Uterus (tissue), 2 donors: ENCODE results near the gene PIK3R6.

Source experiments
- CTCF ChIP-seq, 4 experiments: fragments of 200-600 bp in 2 of 4; fragments of 450-650 bp in 2 of 4; sonication (generic) in 2 of 4; IDR thresholded peaks; one replicate each; pipeline ENCODE4 v1.5.1; 2016 to 2019; ENCODE audit warnings: antibody characterized with exemption in 4 of 4, mild to moderate bottlenecking in 2 of 4, moderate library complexity in 1 of 4
- POLR2A ChIP-seq, 2 donors: fragments of 450-650 bp; IDR thresholded peaks; one replicate each; pipeline ENCODE4 v1.6.1; 2016; ENCODE audit warnings: antibody characterized with exemption in 2 of 2, mild to moderate bottlenecking in 1 of 2, moderate library complexity in 1 of 2

GRCh38 chr17:8839410-8839935 lies 28.0 kb downstream of the PIK3R6 start:
- TF ChIP-seq POLR2A (IDR thresholded peaks at IDR 0.05): no peak
- no peak for TF ChIP-seq CTCF (IDR thresholded peaks at IDR 0.05)
